ENCODE results near the gene SLC35B2. TPM values are rescaled to one million over a fixed set of nuclear protein-coding genes. Genes with fewer than 3 reads are reported as not detected.
A peak's percentile ranks its signal among the peaks of the same experiment; 100 is the strongest.

SLC35B2 gene
- total and polyA plus RNA-seq, 11 donors = 10.2 to 36.7 (median 26.4) TPM

DNA sequence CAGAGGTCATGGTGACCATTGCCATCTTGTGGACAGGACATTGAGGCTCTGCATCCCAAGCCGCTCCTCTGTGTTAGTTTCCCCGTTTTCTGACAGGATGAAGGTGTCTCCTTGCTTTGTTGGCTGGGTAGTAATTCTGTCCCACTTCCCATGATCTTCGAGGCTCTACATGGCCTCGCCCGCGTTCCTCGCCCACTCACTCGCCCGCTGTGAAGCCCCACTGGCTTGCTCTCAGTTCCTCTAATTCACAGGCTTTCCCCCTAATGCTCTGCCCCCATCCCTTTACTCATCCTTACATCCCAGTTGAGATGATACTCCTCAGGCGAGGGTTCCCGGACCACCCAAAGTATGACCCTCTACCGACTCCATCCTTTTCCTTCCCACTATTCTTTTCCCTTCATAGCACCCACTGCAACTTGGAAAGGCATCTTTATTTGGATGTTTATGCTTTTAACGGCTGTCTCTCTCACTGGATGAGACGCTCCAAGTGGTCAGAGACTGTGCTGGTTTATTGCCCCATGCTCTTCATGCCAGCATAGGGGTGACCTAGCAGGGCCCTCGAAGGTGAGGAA lies 511 bp upstream of the SLC35B2 start:
- 29 to 34% (median 30%) methylated on average over 14 to 15 of the region's 15 CpGs for WGBS, 4 donors
- no peak for ATAC-seq
- Histone ChIP-seq H3K27ac (peak overlapping the region; percentile 75 to 97 (median 94)), H3K9me3 (no peaks in the 10 kb centered on the region), H3K36me3 (peaks cover 5 to 72% (median 37%) of the 10 kb centered on the region in 9 donors), H3K4me1 (peaks cover 3 to 56% (median 29%) of the 10 kb centered on the region in 12 donors), H3K4me3 (peak overlapping the region in 11 of 12 donors; percentile 60 to 99 (median 90)), H3K27me3 (no peaks in the 10 kb centered on the region)
- TF ChIP-seq POLR2A (IDR thresholded peaks at IDR 0.05) = no peak
- TF ChIP-seq CTCF (IDR thresholded peaks at IDR 0.05) = peak in 3 of 12 donors; percentile 9 to 36 (median 23)
- intact Hi-C loops (cut with DNase I) = loop anchor here in 5 of 10 donors (5.0 to 10.0 kb wide), 3 partner anchors 86 to 163 kb away; no protein-coding TSS in a partner anchor
- no peak for DNase-seq

GRCh38 chr6:44256775-44257024 lies 628 bp downstream of the SLC35B2 start:
- intact Hi-C loops (cut with DNase I) = loop anchor here in 5 of 10 donors (5.0 to 10.0 kb wide), 3 partner anchors 84 to 162 kb away; no protein-coding TSS in a partner anchor
- DNase-seq = no peak
- Histone ChIP-seq H3K27ac (peak overlapping the region; percentile 75 to 97 (median 94)), H3K4me1 (peaks cover 3 to 53% (median 23%) of the 10 kb centered on the region in 12 donors), H3K36me3 (peaks cover 5 to 76% (median 49%) of the 10 kb centered on the region in 9 donors), H3K9me3 (no peaks in the 10 kb centered on the region), H3K4me3 (peak overlapping the region; percentile 60 to 99 (median 88)), H3K27me3 (no peaks in the 10 kb centered on the region)
- TF ChIP-seq POLR2A (IDR thresholded peaks at IDR 0.05) = no peak
- no peak for TF ChIP-seq CTCF (IDR thresholded peaks at IDR 0.05)
- ATAC-seq = no peak
- 0 to 4% (median 0%) methylated on average over 5 to 12 of the region's 12 CpGs for WGBS, 4 donors

DNA sequence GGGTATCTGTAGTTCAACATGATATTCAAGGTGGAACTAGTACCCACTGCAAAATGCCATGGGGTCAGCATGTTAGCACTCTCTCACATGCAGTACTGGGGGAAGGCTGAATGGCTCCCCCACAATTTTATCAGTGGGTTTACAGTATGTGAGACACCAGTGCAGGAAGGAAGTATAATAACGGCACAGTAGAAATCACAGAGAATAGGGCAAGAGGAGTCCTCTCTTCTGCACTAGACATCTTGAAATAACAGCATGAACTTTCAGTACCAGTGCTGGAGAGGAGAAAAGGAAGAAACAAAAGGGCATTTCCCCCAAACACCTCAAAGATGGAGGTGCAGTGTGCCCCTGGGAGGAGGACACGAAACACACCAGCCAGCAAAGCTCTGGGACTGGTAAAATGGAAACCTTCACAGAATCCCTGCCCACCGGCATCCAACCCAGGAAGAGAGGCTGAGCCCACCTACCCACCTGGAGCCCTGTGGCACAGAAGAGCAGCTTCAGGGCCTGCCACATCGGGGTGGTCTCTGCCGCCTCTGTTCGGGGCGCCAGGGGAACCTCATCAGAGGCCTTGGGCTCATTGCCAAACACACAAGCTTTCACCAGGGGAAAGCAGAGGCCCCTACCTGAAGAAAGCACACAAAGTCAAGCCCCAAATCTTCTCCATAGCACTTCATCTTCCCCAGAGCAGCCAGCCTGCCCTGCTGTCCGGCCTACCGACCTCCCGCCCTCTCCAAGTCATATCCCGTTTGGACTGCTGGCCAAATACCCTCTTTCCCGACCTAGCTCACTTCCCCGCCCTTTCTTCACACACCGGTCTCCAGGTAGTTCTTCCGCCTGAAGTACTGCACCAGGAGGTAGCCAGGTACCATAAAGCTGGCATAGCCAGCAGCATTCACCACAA lies 1.2 kb downstream of the SLC35B2 start:
- Histone ChIP-seq H3K36me3 (peaks cover 5 to 76% (median 54%) of the 10 kb centered on the region in 9 donors), H3K27ac (peak overlapping the region in 11 of 12 donors; percentile 86 to 97 (median 94)), H3K9me3 (no peaks in the 10 kb centered on the region), H3K4me3 (peak overlapping the region; percentile 60 to 99 (median 88)), H3K4me1 (peaks cover 3 to 59% (median 24%) of the 10 kb centered on the region in 12 donors), H3K27me3 (no peaks in the 10 kb centered on the region)
- WGBS, 4 donors = 31 to 36% (median 35%) methylated on average over 15 of the region's 15 CpGs
- TF ChIP-seq POLR2A (IDR thresholded peaks at IDR 0.05) (no peak), CTCF (IDR thresholded peaks at IDR 0.05) (no peak)
- intact Hi-C loops (cut with DNase I) = loop anchor here in 5 of 10 donors (5.0 to 10.0 kb wide), 3 partner anchors 84 to 161 kb away; no protein-coding TSS in a partner anchor
- DNase-seq = no peak
- ATAC-seq = peak in 2 of 4 donors; percentile 0 to 3
